ENCODE data around the gene RBM43. TPM values are rescaled to one million over a fixed set of nuclear protein-coding genes. Genes with fewer than 3 reads are reported as not detected.
A peak's percentile ranks its signal among the peaks of the same experiment; 100 is the strongest.
"Not testable (repeated sequence)": the region's sequence is repeated elsewhere in the genome, so short reads cannot be mapped to it uniquely, and the experiment has no call there.

The RBM43 gene
- 9.4 TPM for total RNA-seq
- long read RNA-seq = 0 reads

GRCh38 chr2:151261231-151261976 is at the start of gene RBM43:
RBM43 (minus strand) TSS chr2:151261863; CDS start chr2:151261727, 136 bp downstream.
- Histone ChIP-seq H3K27ac (peak within 1 kb of the TSS; percentile 98), H3K36me3 (no peaks in the 10 kb centered on the region), H3K4me3 (peak within 1 kb of the TSS; percentile 79), H3K9me3 (no peaks in the 10 kb centered on the region), H3K4me1 (peaks cover 11% of the 10 kb centered on the region), H3K27me3 (no peaks in the 10 kb centered on the region)
- DNase-seq = peak; percentile 95
- TF ChIP-seq, protein P1, sequence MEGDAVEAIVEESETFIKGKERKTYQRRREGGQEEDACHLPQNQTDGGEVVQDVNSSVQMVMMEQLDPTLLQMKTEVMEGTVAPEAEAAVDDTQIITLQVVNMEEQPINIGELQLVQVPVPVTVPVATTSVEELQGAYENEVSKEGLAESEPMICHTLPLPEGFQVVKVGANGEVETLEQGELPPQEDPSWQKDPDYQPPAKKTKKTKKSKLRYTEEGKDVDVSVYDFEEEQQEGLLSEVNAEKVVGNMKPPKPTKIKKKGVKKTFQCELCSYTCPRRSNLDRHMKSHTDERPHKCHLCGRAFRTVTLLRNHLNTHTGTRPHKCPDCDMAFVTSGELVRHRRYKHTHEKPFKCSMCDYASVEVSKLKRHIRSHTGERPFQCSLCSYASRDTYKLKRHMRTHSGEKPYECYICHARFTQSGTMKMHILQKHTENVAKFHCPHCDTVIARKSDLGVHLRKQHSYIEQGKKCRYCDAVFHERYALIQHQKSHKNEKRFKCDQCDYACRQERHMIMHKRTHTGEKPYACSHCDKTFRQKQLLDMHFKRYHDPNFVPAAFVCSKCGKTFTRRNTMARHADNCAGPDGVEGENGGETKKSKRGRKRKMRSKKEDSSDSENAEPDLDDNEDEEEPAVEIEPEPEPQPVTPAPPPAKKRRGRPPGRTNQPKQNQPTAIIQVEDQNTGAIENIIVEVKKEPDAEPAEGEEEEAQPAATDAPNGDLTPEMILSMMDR (IDR thresholded peaks at IDR 0.05) = peak; percentile 7
- ATAC-seq = peak; percentile 97
- intact Hi-C loops (cut with DNase I) = no loop called here

DNA sequence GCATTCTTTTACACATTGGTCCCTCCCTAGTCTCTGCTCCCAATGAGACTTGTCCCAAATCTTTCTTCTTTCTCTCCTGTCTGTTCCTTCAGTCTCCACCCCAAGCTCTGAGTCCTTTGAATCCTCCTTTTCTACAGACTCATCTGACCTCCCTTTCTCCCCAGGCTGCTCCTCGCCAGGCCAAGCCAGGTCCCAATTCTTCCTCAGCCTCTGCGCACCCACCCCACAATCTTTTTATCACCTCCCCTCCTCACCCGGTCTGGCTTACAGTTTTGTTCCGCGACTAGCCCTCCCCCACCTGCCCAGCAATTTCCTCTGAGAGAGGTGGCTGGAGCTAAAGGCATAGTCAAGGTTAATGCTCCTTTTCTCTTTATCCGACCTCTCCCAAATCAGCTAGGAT is 48.6 kb upstream of the RBM43 start:
- intact Hi-C loops (cut with DNase I); H3K9me3 ChIP-seq; H3K27me3 ChIP-seq; DNase-seq; H3K4me1 ChIP-seq; H3K36me3 ChIP-seq; ATAC-seq; H3K4me3 ChIP-seq; H3K27ac ChIP-seq: not testable (repeated sequence)

DNA sequence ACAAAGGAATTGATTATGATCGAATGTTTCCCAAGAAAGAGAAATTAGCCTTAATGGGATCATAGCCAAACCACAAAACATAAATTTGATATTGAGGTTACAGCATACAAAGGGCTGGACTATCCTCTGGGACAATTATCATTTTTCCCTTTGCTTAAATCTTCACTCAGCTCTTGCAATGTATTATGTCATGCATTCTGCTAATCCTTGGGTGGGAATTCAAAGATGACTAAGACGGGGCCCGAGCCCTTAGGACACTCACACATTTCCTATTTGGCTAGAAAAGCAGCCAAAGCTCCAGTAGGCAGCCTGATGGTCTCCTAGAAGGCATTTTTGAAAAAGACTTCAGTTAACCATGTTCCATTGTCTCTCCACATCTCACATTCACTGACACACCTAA is 45.0 kb upstream of the RBM43 start:
- TF ChIP-seq, protein P1 (IDR thresholded peaks at IDR 0.05) = no peak
- DNase-seq (no peak), ATAC-seq (no peak)
- no peaks in the 10 kb centered on the region for H3K9me3 ChIP-seq
- H3K4me3 ChIP-seq = no peak overlapping the region
- no peak overlapping the region for H3K27ac ChIP-seq
- no peaks in the 10 kb centered on the region for H3K27me3 ChIP-seq
- no peaks in the 10 kb centered on the region for H3K4me1 ChIP-seq
- intact Hi-C loops (cut with DNase I) = no loop called here
- no peaks in the 10 kb centered on the region for H3K36me3 ChIP-seq

- TF ChIP-seq, protein P1 (IDR thresholded peaks at IDR 0.05) = no peak
- Histone ChIP-seq H3K9me3 (no peaks in the 10 kb centered on the region), H3K27ac (no peak overlapping the region), H3K36me3 (no peaks in the 10 kb centered on the region), H3K4me1 (no peaks in the 10 kb centered on the region), H3K27me3 (no peaks in the 10 kb centered on the region), H3K4me3 (no peak overlapping the region)
- no peak for ATAC-seq
- intact Hi-C loops (cut with DNase I) = no loop called here
- no peak for DNase-seq
Measured at GRCh38 chr2:151305129-151305691, 43.5 kb upstream of the RBM43 start.

DNA sequence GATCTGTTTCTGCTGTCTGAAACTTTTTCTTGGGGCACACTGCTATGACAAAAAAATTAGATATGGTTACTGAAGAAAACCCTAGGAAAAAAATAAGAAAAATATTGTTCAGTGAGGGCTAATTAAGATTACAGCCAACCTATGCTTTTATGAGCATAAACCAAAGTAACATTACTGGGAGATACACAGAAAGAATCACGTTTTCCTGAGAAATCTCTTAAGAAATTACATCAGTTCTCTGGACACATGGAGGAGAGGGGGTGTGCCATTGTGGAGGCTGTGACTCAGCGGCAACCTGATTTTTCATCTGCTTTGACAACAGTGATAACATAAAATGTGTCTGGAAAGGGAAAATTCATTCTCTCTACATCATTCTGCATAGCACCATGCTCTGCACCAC is 41.2 kb upstream of the RBM43 start:
- intact Hi-C loops (cut with DNase I) = no loop called here

GRCh38 chr2:151302404-151302803 is 40.7 kb upstream of the RBM43 start:
- intact Hi-C loops (cut with DNase I) = no loop called here
- H3K36me3 ChIP-seq = no peaks in the 10 kb centered on the region
- H3K4me3 ChIP-seq = no peak overlapping the region
- H3K4me1 ChIP-seq = no peaks in the 10 kb centered on the region
- H3K27me3 ChIP-seq = no peaks in the 10 kb centered on the region
- ATAC-seq = no peak
- no peak for DNase-seq
- H3K9me3 ChIP-seq = no peaks in the 10 kb centered on the region
- H3K27ac ChIP-seq = no peak overlapping the region
- TF ChIP-seq, protein P1 (IDR thresholded peaks at IDR 0.05) = no peak

More for the DNA sequence above, 41.2 kb upstream of the RBM43 start:
- Histone ChIP-seq H3K27ac (no peak overlapping the region), H3K27me3 (no peaks in the 10 kb centered on the region), H3K36me3 (no peaks in the 10 kb centered on the region), H3K4me1 (no peaks in the 10 kb centered on the region), H3K4me3 (no peak overlapping the region), H3K9me3 (no peaks in the 10 kb centered on the region)
- no peak for DNase-seq
- no peak for ATAC-seq
- TF ChIP-seq, protein P1 (IDR thresholded peaks at IDR 0.05) = no peak

All from upper lobe of right lung (tissue), 1 donor.